Measurements from ENCODE around the gene EPHB3.

DNA sequence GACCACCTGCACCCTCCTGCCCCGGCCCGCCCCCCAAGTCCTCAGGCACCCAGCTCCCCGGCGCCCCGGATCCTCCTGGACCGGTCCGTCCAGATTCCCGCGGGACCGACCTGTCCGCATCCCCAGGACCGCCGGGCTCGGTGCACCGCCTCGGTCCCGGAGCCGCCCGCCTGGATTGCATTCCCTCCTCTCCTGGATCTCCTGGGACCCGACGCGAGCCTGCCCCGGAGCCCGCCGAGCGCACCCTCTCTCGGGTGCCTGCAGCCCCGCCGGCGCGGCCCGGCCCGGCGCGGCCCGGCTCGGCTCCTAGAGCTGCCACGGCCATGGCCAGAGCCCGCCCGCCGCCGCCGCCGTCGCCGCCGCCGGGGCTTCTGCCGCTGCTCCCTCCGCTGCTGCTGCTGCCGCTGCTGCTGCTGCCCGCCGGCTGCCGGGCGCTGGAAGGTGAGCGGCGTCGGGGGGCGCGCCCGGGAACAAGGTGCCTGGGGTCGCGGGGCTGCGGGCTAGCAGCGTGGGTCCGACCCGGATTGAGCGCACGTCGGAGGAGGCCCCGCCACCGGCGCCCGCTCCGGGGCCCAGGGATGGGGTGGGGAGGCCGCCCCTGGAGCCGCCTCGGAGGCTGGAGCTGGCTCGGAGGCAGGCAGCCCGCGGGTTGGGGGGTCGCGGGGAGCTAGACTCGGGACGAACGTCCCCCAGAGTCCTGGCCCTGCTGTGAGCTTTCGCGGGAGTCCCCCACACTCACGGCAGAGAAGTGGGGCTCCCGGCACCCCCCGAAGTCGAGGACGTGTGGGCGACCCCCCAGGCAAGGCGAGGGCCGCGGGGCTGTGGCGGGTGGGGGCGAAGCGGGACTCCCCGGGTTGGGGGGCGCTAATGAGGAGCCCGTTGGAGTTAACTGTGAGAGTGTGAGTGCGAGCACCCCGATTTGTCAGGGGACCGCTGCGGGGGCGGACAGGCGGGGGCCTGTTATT is 610 bp downstream of the EPHB3 start:
- no peak for TF ChIP-seq CTCF (IDR thresholded peaks at IDR 0.05)
- TF ChIP-seq POLR2A (IDR thresholded peaks at IDR 0.05), result no peak
